Measurements from ENCODE around the gene S100A6.

Gene S100A6

DNA sequence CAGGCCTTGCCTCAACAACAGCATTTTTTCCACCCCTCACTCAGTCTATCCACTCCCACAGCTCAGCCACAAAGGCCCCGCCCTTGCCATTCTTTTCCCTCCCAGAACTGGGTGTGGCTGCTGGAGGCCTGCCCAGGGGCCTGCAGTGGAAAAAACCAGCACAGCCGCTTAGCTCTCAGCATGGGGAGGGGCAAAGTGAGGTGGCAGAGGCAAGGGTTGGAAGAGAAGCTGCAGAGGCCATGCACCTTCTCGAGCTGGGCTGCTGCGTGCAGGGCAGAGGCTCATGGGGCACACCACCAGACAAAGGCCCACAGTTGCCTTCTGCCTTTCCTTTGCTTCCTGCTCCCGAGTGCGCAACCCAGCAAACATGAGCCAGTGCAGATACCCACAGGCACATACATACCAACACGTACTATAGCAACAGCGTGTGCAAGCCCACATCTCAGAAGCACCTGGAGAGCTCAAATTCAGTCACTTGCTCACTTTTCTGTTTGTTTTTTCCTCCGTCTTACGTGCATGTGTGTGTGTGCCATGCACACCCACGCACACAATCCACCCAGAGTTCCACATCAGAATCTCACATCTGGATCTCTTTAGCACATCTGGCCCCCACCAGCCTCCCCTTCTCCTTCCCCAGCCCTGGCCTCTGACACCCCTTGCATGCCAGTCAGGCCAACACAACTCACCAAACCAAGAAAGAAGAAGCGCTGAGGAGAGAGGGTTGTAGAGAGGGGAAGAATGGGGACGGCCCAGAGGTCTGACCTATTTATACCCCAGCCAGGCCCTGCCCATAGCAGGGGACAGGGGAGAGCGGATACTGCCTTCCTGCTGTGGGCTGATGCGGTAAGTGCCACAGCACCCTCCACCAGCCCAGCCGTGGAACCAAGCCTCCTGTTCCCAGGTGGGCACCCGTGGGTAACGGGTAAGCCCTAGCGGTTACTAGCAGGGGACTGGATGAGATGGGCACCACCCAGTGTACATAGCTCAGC lies 9.6 kb upstream of the S100A6 start, which contains the start of gene S100A4:
S100A4 (minus strand) TSS at position 740 of the 989 bp plus-strand sequence. CDS start 1,012 bp downstream, outside the sequence.
- DNase-seq (ENCODE audit: low spot score), result peak; percentile 77

DNA sequence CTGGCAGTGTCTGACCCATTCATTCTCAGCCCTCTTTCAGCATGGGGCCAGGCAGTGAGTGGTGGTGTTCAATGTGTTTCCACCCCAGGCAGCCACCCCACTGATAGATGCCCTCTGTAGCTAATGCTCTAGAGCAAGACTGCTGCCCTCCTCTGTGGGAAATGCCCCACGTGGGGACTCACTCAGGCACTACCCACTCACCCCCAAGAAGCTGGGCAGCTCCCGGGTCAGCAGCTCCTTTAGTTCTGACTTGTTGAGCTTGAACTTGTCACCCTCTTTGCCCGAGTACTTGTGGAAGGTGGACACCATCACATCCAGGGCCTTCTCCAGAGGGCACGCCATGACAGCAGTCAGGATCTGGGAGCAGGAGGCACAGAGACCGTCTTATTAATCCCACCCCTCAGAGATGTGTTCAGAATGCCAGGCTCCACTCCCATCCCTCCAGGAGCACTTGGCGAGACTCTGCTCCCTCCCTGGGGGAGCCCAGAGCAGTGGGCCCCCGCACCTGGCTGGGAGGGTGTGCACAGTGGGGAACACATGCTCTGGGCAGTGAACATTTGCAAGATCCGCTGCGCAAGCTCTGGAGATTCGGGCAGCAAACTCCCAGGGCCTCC lies 8.8 kb upstream of the S100A6 start:
- no peak for DNase-seq (ENCODE audit: low spot score)

DNA sequence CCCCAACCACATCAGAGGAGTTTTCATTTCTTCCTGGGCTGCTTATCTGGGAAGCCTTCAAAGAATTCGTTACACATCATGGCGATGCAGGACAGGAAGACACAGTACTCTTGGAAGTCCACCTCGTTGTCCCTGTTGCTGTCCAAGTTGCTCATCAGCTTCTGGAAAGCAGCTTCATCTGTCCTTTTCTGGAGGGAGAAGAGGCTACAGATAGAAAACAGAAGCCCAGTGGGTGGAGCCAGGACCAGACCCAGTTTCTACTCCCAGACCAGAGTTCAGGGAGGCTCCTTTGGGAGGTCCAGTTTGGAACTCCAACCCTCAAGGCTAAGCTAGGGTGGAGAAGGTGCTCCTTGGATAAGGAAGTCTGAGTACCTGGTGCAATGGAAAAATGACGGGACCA lies 7.9 kb upstream of the S100A6 start:
- DNase-seq (ENCODE audit: low spot score), result no peak

DNA sequence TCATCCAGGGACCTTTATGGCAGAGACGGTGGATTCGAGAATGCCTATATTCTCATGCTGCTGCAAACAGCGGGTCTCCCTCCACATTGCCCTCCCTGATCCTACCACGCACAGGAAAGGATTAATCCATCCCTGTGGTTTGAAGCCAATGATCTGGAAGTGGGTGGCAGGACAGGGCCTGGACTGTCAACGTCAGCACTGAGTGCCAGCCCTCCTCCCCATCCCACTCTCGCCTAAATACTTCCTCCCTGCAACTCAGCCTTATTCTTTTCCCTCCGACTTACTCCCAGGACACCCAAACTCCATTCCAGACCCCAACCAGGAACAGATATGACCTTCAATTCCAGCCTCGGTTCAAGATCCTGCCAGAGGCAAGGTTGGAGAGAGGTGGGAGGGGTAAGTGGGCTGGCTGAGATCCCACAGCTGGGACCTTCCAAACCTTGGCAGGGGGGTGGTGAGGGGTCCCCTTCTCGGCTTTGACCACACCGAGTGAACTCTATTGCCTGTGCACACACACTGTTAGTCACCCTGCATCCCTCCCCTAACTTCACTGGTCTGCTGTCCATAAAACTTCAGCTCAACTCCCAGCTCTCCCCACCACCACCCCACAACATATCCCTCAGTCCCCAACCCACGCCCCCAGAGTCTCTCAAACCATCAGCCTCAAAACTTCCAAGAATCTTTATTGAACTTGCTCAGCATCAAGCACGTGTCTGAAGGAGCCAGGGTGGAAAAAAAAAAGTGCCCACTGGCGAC lies 7.3 kb upstream of the S100A6 start:
- no peak for DNase-seq (ENCODE audit: low spot score)

GRCh38 chr1:153541641-153542590 lies 6.1 kb upstream of the S100A6 start:
- DNase-seq (ENCODE audit: low spot score), result no peak

GRCh38 chr1:153540394-153541361 lies 4.9 kb upstream of the S100A6 start, which contains the start of gene S100A5:
Gene S100A5, minus strand, starts transcription at chr1:153540934. Its CDS starts 743 bp downstream, at chr1:153540191.
- DNase-seq (ENCODE audit: low spot score), result peak; percentile 28

- no peak for DNase-seq (ENCODE audit: low spot score)
Measured at GRCh38 chr1:153539395-153540093, 3.8 kb upstream of the S100A6 start.

DNA sequence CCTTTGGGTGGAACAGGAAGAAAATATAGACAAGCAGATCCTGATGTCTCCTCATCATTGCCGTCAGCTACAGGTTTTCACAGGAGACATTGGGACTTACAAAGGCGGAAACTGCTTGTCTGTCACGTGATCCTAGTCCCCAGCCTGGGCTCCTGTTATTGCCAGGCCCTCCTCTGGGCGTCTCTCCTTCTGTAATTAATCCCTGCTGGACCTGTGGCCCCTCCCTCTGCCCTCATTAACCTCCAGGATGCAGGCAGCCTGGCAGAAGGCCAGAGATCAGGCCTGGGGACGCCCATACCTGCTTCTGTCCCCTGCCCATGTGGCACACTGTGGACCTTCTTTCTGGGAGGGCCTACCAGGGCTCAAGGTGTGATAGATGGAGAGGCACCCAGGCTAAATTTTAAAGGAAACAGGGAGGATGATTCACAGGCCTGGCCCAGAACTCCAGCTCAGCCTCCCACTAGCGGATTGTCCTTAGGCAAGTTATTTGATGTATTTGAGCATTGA lies 2.6 kb upstream of the S100A6 start:
- DNase-seq (ENCODE audit: low spot score), result no peak

- DNase-seq (ENCODE audit: low spot score), result no peak
Measured at GRCh38 chr1:153537376-153537730, 1.6 kb upstream of the S100A6 start.

DNA sequence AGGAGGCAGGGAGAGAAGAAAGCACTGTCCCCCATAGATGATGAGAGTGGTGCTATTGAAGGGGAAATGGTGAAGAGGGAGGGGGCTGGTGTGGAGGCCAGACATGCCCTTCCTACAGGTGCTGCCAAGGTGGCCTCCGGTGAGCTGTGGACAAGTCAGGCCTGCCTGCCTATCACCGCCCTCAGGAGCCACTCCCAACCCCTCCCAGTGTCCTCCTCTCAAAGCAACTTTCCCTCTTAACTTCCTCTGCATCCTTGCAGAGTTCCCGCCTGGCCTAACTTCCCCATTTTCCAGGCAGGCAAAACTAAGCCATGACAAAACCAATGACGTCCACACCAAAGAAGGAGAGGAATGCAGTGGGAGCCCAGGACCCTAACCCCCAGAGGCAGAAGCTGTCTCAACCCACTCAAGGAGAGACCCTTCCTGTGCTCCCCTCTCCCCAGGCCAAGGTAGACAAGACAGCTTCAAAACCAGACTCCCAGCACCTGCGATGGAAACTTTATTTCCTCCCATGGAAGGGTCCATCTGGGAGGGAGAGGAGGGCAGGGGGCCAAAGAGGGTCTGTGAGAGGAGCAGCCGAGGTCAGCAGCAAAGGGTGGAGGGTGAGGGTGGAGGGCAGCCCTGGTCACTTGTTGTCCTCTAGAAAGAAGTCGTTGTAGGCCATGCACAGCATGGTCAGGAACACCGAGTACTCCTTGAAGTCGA lies 1.0 kb upstream of the S100A6 start:
- no peak for DNase-seq (ENCODE audit: low spot score)

GRCh38 chr1:153536012-153536670 lies 350 bp upstream of the S100A6 start:
- peak; percentile 65 for DNase-seq (ENCODE audit: low spot score)

- DNase-seq (ENCODE audit: low spot score), result no peak
Measured at GRCh38 chr1:153534925-153535241, 908 bp downstream of the S100A6 start.

DNA sequence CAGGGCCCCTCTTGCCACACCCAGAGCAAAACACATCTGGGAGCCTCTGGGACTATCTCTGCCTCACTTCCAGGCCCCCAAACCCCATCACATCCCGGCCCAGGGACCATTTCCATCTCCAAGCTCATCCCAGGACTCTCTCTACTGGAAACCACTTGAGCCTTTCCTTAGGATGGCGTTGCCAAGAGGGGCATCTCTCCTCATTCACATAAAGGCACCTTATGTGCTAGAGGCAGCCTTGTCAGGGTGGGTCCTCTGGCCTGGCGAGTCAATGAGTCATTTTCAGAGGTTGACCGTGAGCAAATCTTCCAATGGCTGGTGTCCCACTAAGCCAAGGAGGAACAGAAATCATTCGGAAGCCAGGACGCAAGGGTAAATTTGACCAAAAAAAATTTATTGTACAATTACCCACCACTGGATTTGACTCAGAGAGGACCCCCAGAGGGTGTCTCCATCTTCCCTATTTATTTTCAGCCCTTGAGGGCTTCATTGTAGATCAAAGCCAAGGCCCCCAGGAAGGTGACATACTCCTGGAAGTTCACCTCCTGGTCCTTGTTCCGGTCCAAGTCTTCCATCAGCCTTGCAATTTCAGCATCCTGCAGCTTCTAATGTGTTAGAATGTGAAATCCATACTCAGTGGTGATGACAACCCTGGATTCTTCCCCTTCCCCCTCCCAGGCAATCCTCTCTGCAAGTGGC lies 1.4 kb downstream of the S100A6 start:
- no peak for DNase-seq (ENCODE audit: low spot score)

- no peak for DNase-seq (ENCODE audit: low spot score)
Measured at GRCh38 chr1:153533689-153534201, 2.0 kb downstream of the S100A6 start.

DNA sequence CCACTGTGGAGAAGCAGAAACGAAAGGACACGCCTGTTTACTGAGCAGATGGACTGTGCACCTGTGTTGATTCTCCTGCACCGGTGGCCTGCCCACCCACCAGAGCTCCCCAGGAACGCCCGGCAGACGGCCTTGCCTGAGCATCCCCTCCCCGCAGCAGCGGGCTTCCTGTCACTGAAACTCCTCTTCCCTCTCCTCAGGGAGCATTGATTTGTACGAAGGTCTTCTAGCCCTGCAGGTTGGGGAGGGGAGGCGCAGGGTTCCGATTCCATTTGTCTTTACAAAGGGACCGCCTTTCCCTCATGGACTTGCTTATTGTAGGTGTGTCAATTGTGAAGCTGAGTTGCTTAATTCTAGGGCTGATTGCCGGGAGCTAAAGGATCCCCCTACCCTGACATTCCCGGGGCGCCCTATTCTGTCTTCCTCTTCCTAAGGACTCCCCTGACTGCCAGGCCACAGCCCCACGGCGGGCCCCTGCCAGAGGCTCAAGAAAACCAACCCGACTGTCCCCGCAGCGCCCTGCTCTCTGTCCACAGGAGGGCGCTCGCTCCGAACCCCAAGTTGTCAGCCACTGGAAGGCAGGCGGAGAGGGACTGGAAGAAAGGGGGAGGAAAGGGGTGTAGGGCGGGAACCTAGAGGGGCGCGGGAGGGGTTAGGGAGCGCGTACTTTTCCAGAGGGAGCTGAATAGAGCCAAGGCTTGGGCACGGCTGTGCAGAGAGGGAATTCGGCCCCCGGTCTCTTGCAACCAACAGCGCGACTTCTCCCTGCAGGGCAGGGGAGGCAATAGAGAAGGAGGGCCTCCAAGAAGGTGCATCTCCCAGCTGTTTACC lies 2.8 kb downstream of the S100A6 start:
- peak; percentile 76 for DNase-seq (ENCODE audit: low spot score)

DNA sequence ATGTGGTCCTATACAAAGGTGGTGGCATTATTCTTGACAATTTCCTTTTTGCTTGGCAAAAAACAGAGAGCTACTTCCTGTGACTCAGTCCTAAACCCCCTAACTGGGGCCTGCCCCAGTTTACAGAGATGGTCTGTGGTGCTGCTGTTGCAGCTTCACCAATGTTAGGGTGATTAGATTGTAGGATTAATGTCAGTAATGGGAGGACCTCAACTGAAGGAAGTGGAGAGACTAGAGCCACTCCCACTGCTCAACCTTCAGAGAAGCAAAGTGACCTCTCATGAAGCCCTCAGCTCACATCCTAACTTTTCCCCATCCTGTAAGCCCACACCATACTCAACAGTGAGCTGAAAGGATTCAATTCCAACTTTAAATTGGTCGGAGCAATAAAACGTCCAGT lies 3.6 kb downstream of the S100A6 start:
- no peak for DNase-seq (ENCODE audit: low spot score)
